Body of pancreas (tissue), 4 donors: Measurements from ENCODE around the gene SGSH.

Experiments used
- POLR2A ChIP-seq, 3 donors: fragments of 450-650 bp; IDR thresholded peaks; one replicate each; pipeline ENCODE4 v1.6.1; 2016; ENCODE audit warnings: antibody characterized with exemption in 3 of 3, mild to moderate bottlenecking in 2 of 3
- TF ChIP-seq, protein P1 (sequence below), 7 experiments: fragments of 450-650 bp in 4 of 7; fragments of 200-600 bp in 3 of 7; sonication (generic) in 3 of 7; IDR thresholded peaks; one replicate each; pipeline ENCODE4 v1.5.1; 2016 to 2019; ENCODE audit warnings: antibody characterized with exemption in 7 of 7

DNA sequence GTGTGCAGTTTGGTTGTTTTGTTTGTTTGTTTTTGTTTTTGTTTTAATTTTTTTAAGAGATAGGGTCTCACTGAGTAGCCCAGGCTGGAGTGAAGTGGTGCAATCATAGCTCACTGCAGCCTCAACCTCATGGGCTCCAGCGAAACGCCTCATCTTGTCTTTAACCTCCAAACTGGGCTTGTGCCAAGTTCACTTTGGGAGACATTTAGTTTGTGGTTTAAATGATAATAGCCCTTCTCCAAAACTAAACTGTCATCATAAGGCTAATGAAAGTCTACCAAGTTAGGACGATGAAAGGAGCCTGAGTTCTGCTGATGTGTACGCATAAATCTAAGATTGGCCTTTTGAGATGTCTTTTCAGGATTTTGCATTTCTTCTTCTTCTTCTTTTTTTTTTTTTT is 56.8 kb downstream of the SGSH start:
- TF ChIP-seq, protein P1, sequence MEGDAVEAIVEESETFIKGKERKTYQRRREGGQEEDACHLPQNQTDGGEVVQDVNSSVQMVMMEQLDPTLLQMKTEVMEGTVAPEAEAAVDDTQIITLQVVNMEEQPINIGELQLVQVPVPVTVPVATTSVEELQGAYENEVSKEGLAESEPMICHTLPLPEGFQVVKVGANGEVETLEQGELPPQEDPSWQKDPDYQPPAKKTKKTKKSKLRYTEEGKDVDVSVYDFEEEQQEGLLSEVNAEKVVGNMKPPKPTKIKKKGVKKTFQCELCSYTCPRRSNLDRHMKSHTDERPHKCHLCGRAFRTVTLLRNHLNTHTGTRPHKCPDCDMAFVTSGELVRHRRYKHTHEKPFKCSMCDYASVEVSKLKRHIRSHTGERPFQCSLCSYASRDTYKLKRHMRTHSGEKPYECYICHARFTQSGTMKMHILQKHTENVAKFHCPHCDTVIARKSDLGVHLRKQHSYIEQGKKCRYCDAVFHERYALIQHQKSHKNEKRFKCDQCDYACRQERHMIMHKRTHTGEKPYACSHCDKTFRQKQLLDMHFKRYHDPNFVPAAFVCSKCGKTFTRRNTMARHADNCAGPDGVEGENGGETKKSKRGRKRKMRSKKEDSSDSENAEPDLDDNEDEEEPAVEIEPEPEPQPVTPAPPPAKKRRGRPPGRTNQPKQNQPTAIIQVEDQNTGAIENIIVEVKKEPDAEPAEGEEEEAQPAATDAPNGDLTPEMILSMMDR (IDR thresholded peaks at IDR 0.05), result no peak
- no peak for TF ChIP-seq POLR2A (IDR thresholded peaks at IDR 0.05)
